Lower leg skin (tissue), 4 donors: ENCODE measurements around the gene AXL. TPM values are rescaled to one million over a fixed set of nuclear protein-coding genes. Genes with fewer than 3 reads are reported as not detected.

Experiments used
- DNase-seq, 2 donors: peaks; one replicate each; pipeline ENCODE4 v3.0.0-alpha.2; 2019; ENCODE audit warnings: low spot score in 2 of 2
- H3K4me3 ChIP-seq: fragments of 200-600 bp; sonication (generic); 2 replicates; pipeline ENCODE4 v1.5.1; 2017; ENCODE audit warnings: mild to moderate bottlenecking, low read depth; ENCODE audit not compliant: poor library complexity, severe bottlenecking
- CTCF ChIP-seq, 3 donors: fragments of 450-650 bp; IDR thresholded peaks; one replicate each; pipeline ENCODE4 v1.5.1; 2016; ENCODE audit warnings: antibody characterized with exemption in 3 of 3, mild to moderate bottlenecking in 3 of 3, moderate library complexity in 2 of 3
- POLR2A ChIP-seq, 2 donors: fragments of 450-650 bp; IDR thresholded peaks; one replicate each; pipeline ENCODE4 v1.6.1; 2016 to 2017; ENCODE audit warnings: antibody characterized with exemption in 2 of 2, mild to moderate bottlenecking in 1 of 2, moderate library complexity in 1 of 2
- WGBS, 2 donors: methylation state at CpG; one replicate each; pipeline ENCODE4 v1.1.5; 2018; 5-methylcytosine and 5-hydroxymethylcytosine counted together
- intact Hi-C: fragments of 100-400 bp; cut with DNase I; formaldehyde crosslinking; loops from one replicate; pipeline ENCODE4 v1.15.0; 2023; ENCODE audit warnings: low total_unique reads
- total RNA-seq, 4 donors: library from RNA; depleted of rRNA; stranded (reverse); fragments of >200 nt; gene quantifications; one replicate each; pipeline ENCODE4 v1.1.0, GENCODE V29; 2016

AXL gene
- total RNA-seq, 4 donors from 2014 or later: 17.3 to 86.2 (median 56.7) TPM

GRCh38 chr19:41248895-41249294 is 29.9 kb downstream of the AXL start:
- no peak overlapping the region for H3K4me3 ChIP-seq
- 89 to 96% methylated on average over 4 of the region's 4 CpGs for WGBS, 2 donors
- peak in 1 of 2 donors; percentile 46 for DNase-seq
- intact Hi-C loops: no loop called here
- TF ChIP-seq CTCF (IDR thresholded peaks at IDR 0.05): no peak
- no peak for TF ChIP-seq POLR2A (IDR thresholded peaks at IDR 0.05)

DNA sequence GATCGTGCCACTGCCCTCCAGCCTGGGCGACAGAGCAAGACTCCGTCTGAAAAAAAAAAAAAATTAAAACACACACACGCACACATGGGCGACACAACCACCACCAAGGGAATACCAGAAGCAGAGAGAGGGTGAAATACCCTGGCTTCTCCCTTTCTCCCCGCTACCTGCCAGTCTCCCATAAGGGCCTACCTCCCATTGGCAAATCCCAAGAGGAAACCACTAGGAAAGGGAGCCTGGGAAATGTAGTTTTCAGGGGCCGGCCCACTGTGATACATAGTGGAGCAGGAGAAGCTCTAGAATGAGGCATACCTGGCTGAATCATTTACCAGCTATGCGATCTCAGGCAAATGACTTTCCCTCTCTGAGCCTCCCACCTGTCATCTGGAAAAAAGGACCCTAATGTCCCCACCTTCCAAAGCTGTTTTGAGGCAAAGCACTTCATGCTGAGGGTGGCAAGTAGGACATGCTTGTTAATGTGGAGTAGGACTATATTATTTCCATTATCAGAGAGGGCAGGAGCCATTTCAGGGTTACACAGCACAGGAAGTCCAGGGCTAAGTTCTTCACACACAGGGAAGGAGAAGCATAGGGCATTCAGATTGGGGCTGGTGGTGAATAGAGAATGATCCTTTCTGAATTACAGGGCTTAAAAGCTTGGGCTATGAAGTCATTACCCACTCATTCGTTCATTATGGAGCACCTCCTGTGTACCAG is 30.8 kb downstream of the AXL start:
- WGBS, 2 donors: 90 to 91% methylated on average over 9 of the region's 9 CpGs
- intact Hi-C loops: no loop called here
- DNase-seq: peak in 1 of 2 donors; percentile 50
- H3K4me3 ChIP-seq: no peak overlapping the region
- TF ChIP-seq POLR2A (IDR thresholded peaks at IDR 0.05): no peak
- TF ChIP-seq CTCF (IDR thresholded peaks at IDR 0.05): no peak

- no peak overlapping the region for H3K4me3 ChIP-seq
- intact Hi-C loops: no loop called here
- 90 to 97% methylated on average over 6 of the region's 6 CpGs for WGBS, 2 donors
- no peak for TF ChIP-seq CTCF (IDR thresholded peaks at IDR 0.05)
- no peak for TF ChIP-seq POLR2A (IDR thresholded peaks at IDR 0.05)
- DNase-seq: no peak
These were observed 34.6 kb downstream of the AXL start for GRCh38 chr19:41253660-41254059.

GRCh38 chr19:41255171-41255570 is 36.1 kb downstream of the AXL start:
- DNase-seq: no peak
- no peak for TF ChIP-seq POLR2A (IDR thresholded peaks at IDR 0.05)
- TF ChIP-seq CTCF (IDR thresholded peaks at IDR 0.05): no peak
- no peak overlapping the region for H3K4me3 ChIP-seq
- intact Hi-C loops: no loop called here

- peak in 1 of 2 donors; percentile 22 for DNase-seq
- TF ChIP-seq POLR2A (IDR thresholded peaks at IDR 0.05) (no peak), CTCF (IDR thresholded peaks at IDR 0.05) (no peak)
- intact Hi-C loops: loop anchor here (5.0 kb wide), 1 partner anchor 59 kb away; no protein-coding TSS in a partner anchor
- H3K4me3 ChIP-seq: no peak overlapping the region
- WGBS, 2 donors: 47 to 52% methylated on average over 10 of the region's 10 CpGs
These were observed 42.6 kb downstream of the AXL start for GRCh38 chr19:41261474-41262190.
